Measurements from ENCODE around the gene LRRC14B.

GRCh38 chr5:158807-159447 is 32.4 kb upstream of the LRRC14B start:
- TF ChIP-seq POLR2AphosphoS5 (IDR thresholded peaks at IDR 0.05) = no peak
- TF ChIP-seq, protein P1, sequence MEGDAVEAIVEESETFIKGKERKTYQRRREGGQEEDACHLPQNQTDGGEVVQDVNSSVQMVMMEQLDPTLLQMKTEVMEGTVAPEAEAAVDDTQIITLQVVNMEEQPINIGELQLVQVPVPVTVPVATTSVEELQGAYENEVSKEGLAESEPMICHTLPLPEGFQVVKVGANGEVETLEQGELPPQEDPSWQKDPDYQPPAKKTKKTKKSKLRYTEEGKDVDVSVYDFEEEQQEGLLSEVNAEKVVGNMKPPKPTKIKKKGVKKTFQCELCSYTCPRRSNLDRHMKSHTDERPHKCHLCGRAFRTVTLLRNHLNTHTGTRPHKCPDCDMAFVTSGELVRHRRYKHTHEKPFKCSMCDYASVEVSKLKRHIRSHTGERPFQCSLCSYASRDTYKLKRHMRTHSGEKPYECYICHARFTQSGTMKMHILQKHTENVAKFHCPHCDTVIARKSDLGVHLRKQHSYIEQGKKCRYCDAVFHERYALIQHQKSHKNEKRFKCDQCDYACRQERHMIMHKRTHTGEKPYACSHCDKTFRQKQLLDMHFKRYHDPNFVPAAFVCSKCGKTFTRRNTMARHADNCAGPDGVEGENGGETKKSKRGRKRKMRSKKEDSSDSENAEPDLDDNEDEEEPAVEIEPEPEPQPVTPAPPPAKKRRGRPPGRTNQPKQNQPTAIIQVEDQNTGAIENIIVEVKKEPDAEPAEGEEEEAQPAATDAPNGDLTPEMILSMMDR (IDR thresholded peaks at IDR 0.05) = no peak
- no peak for TF ChIP-seq POLR2A (IDR thresholded peaks at IDR 0.05)

All from suprapubic skin (tissue), 4 donors.